ENCODE measurements around the gene ZNF768. TPM values are rescaled to one million over a fixed set of nuclear protein-coding genes. Genes with fewer than 3 reads are reported as not detected.
"Not testable (repeated sequence)": the region's sequence is repeated elsewhere in the genome, so short reads cannot be mapped to it uniquely, and the experiment has no call there.

Gene ZNF768
- total and polyA plus RNA-seq, 4 donors: 11.2 to 55.7 (median 45.8) TPM

DNA sequence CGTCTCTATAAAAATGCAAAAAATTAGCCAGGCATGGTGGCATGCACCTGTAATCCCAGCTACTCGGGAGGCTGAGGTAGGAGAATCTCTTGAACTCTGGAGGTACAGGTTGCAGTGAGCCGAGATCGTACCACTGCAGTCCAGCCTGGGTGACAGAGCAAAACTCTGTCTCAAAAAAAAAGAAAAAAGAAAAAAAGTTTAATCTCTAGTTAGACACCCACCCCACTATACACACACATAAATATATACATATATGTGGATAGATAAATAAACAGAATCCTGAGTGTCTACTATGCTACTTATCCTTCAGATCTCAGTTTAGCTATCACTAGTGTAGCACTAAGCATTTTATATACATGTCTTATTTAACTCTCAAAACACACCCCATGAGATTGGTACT lies 35.1 kb downstream of the ZNF768 start:
- H3K27me3 ChIP-seq (ENCODE audit: control insufficient read depth, insufficient read depth, low read length): no peaks in the 10 kb centered on the region
- H3K27ac ChIP-seq (ENCODE audit: low read depth, low read length): no peak overlapping the region
- no peak for DNase-seq (ENCODE audit: low read depth in 4 of 6, low spot score in 6 of 6)
- H3K9me3 ChIP-seq (ENCODE audit: control insufficient read depth, insufficient read depth, low read length): no peaks in the 10 kb centered on the region
- WGBS (ENCODE audit: insufficient coverage): 100% methylated on average over 1 of the region's 4 CpGs
- H3K4me1 ChIP-seq (ENCODE audit: control insufficient read depth, insufficient read depth, low read length): peaks cover 3% of the 10 kb centered on the region
- H3K4me3 ChIP-seq (ENCODE audit: low read depth, low read length): no peak overlapping the region
- H3K36me3 ChIP-seq (ENCODE audit: control insufficient read depth, insufficient read depth, low read length): no peaks in the 10 kb centered on the region

DNA sequence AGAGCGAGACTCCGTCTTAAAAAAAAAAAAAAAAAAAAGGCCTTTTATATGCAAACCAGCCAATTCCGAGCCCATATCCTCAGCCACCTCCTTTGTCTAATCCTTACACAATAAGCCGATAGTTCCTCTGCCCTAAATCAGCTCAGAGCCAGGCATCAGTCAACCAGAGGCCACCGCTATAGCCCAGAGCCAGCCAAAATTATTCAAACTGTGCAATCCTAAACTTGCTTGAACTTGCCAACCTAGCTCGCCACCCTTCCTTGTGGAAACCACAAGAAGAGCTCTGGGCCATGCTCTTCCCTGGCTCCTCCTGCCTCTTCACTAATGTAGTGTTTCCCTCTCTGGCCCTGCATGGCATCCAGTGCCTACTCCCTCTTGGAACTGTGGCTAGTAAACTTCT lies 36.2 kb downstream of the ZNF768 start:
- Histone ChIP-seq H3K4me3 (ENCODE audit: low read depth, low read length) (no peak overlapping the region), H3K27ac (ENCODE audit: low read depth, low read length) (no peak overlapping the region), H3K9me3 (ENCODE audit: control insufficient read depth, insufficient read depth, low read length) (no peaks in the 10 kb centered on the region), H3K27me3 (ENCODE audit: control insufficient read depth, insufficient read depth, low read length) (no peaks in the 10 kb centered on the region), H3K36me3 (ENCODE audit: control insufficient read depth, insufficient read depth, low read length) (no peaks in the 10 kb centered on the region), H3K4me1 (ENCODE audit: control insufficient read depth, insufficient read depth, low read length) (peaks cover 3% of the 10 kb centered on the region)
- no peak for DNase-seq (ENCODE audit: low read depth in 4 of 6, low spot score in 6 of 6)
- whole genome bisulfite sequencing (ENCODE audit: insufficient coverage): 33% methylated on average over 4 of the region's 6 CpGs

DNA sequence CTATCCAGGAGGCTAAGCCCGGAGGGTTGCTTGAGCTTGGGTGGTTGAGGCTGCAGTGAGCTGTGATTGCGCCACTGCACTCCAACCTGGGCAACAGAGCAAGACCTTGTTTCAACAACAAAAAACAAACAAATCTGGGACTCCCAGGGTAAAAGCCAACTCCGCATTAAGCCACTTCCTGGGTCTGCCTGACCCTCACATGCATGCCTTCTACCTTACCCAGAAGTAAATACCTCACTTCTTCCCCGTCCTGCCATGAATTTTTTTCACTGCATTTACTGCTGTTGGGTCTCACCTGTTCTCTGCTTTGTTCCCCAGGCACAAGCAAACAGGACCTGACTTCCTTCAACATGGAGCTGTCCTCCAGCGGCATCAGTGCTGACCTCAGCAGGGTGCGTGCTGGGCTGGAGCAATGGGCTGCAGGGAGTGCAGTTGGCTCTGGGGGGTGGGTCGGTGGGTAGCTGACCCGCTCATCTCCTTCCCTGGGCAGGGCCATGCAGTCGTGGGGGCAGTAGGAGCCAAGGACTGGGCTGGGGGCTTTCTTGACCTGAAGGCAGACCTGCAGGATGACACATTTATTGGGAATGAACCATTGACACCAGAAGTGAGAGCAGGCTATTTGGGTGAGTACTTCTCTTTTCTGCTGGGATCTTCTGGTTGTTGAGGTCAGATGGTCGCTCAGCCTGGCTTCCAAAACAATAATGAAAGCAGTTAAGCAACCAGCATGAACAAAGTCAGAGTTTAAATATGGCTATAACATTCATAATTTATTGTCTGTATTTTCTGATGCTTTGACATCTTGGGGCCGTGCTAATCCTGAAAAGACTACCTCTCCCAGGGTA lies 37.4 kb downstream of the ZNF768 start:
- Histone ChIP-seq H3K4me1 (ENCODE audit: control insufficient read depth, insufficient read depth, low read length) (peaks cover 3% of the 10 kb centered on the region), H3K27ac (ENCODE audit: low read depth, low read length) (no peak overlapping the region), H3K4me3 (ENCODE audit: low read depth, low read length) (no peak overlapping the region), H3K36me3 (ENCODE audit: control insufficient read depth, insufficient read depth, low read length) (no peaks in the 10 kb centered on the region), H3K9me3 (ENCODE audit: control insufficient read depth, insufficient read depth, low read length) (no peaks in the 10 kb centered on the region), H3K27me3 (ENCODE audit: control insufficient read depth, insufficient read depth, low read length) (no peaks in the 10 kb centered on the region)
- WGBS (ENCODE audit: insufficient coverage): 46% methylated on average over 7 of the region's 11 CpGs
- DNase-seq (ENCODE audit: low read depth in 4 of 6, low spot score in 6 of 6): no peak

DNA sequence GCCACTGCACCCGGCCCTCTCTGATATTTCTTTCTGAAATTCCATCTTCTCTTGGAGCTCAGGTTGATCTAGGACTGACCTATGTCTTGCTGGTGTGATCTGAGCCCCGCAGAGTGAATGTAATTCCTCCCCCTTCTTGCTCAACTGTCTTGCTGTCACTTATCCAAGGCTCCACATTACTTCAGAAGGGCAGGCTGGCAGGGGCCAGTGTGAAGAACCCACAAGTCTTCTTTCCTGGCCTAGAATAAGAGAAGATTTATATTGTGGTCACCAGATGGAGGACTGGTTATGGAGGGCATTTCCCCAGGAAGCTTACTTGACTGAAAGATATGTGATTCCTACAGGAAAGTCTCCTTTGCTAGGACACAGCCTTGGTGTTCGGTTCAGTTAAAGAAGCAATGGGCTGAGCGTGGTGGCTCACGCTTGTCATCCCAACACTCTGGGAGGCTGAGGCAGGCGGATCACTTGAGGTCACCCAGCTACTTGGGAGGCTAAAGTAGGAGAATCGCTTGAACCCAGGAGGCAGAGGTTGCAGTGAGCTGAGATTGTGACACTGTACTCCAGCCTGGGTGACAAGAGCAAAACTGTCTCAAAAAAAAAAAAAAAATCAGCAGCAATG lies 40.4 kb downstream of the ZNF768 start:
- 92% methylated on average over 7 of the region's 7 CpGs for WGBS (ENCODE audit: insufficient coverage)
- H3K4me3 ChIP-seq (ENCODE audit: low read depth, low read length): no peak overlapping the region
- H3K4me1 ChIP-seq (ENCODE audit: control insufficient read depth, insufficient read depth, low read length): peaks cover 3% of the 10 kb centered on the region
- H3K36me3 ChIP-seq (ENCODE audit: control insufficient read depth, insufficient read depth, low read length): no peaks in the 10 kb centered on the region
- H3K27me3 ChIP-seq (ENCODE audit: control insufficient read depth, insufficient read depth, low read length): no peaks in the 10 kb centered on the region
- H3K9me3 ChIP-seq (ENCODE audit: control insufficient read depth, insufficient read depth, low read length): no peaks in the 10 kb centered on the region
- H3K27ac ChIP-seq (ENCODE audit: low read depth, low read length): no peak overlapping the region
- DNase-seq (ENCODE audit: low read depth in 4 of 6, low spot score in 6 of 6): no peak

DNA sequence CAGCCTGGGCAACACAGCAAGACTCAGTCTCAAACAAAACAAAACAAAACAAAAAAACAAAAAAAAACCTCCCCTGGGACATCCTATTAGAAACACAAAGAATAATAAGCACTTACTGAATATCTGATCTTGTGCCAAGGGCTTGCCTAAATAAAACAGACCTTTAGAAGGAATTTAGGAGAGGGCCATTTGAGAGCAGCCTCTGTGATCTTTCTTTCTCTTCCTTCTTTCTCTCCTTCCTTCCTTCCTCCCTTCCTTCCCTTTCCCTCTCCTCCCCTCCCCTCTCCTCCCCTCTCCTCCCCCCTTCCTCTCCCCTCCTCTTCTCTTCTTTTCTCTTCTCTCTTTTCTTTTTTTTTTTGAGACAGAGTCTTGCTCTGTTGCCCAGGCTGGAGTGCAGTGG lies 41.5 kb downstream of the ZNF768 start:
- no peaks in the 10 kb centered on the region for H3K9me3 ChIP-seq (ENCODE audit: control insufficient read depth, insufficient read depth, low read length)
- no peaks in the 10 kb centered on the region for H3K27me3 ChIP-seq (ENCODE audit: control insufficient read depth, insufficient read depth, low read length)
- no peak overlapping the region for H3K4me3 ChIP-seq (ENCODE audit: low read depth, low read length)
- no peaks in the 10 kb centered on the region for H3K36me3 ChIP-seq (ENCODE audit: control insufficient read depth, insufficient read depth, low read length)
- no peak for DNase-seq (ENCODE audit: low read depth in 4 of 6, low spot score in 6 of 6)
- no peaks in the 10 kb centered on the region for H3K4me1 ChIP-seq (ENCODE audit: control insufficient read depth, insufficient read depth, low read length)
- no peak overlapping the region for H3K27ac ChIP-seq (ENCODE audit: low read depth, low read length)

DNA sequence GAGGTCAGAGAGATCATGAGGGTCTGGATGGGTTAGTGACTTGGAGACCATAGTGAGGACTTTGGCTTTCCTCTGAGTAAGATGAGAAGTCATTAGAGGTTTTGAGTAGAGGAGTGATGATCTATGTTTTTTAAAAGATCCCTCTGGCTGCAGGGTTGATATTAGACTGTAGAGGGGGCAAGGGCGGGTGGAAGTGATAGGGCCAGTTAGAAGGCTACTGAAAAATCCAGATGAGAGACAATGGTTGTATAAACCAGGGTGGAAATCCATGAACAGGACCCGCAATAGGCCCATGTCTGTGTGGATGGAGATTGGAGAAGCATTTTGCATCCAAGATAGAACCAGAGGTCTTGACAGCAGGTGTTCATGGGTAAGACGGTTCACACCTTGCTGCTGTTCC lies 44.0 kb downstream of the ZNF768 start:
- no peaks in the 10 kb centered on the region for H3K4me1 ChIP-seq (ENCODE audit: control insufficient read depth, insufficient read depth, low read length)
- H3K4me3 ChIP-seq (ENCODE audit: low read depth, low read length): no peak overlapping the region
- no peak for DNase-seq (ENCODE audit: low read depth in 4 of 6, low spot score in 6 of 6)
- H3K27me3 ChIP-seq (ENCODE audit: control insufficient read depth, insufficient read depth, low read length): no peaks in the 10 kb centered on the region
- H3K27ac ChIP-seq (ENCODE audit: low read depth, low read length): no peak overlapping the region
- no peaks in the 10 kb centered on the region for H3K36me3 ChIP-seq (ENCODE audit: control insufficient read depth, insufficient read depth, low read length)
- H3K9me3 ChIP-seq (ENCODE audit: control insufficient read depth, insufficient read depth, low read length): no peaks in the 10 kb centered on the region
- 92% methylated on average over 3 of the region's 3 CpGs for WGBS (ENCODE audit: insufficient coverage)

DNA sequence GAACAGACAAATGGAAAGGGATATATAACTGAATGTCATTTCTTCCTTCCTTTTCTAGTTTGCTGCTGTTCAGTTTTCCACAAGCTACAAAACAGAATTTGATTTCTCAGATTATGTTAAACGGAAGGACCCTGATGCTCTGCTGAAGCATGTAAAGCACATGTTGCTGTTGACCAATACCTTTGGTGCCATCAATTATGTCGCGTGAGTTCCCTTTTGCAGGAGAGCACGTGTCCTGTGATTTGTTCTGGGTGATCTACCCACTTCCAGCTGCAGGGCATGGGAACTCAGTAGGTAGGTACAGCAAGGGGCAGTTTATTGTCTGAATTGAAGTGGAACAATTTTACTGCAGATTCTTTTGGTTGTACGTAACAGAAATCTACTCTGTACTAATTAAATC lies 45.0 kb downstream of the ZNF768 start:
- WGBS (ENCODE audit: insufficient coverage): 69% methylated on average over 4 of the region's 5 CpGs

DNA sequence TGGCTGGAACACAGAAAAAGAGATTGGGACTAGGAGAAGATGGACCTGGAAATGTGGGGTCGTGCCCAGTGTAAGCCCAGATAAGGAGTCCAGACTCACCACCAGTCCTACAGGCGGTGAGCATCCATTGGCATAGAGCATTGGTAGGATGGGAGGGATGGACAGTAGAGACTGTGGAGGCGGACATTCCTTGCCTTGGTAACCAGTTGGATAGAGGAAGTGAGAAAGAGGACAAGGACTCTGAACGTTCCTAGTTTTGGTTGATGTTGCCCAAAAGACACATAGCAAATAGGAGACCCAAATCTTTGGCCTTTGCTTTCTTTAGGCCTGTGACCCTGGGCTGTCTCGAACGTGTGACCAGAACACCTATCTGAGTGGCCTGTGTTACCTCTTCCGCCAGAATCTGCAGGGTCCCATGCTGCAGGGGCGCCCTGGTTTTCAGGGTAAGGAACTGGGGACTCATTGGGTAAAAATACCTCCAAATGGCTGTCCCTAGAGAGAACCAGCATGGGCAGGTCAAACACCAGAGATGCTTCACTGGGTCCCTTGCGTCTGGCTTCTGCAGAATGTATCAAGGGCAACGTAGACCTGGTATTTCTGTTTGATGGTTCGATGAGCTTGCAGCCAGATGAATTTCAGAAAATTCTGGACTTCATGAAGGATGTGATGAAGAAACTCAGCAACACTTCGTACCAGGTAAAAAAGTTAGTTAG lies 47.4 kb downstream of the ZNF768 start:
- Histone ChIP-seq H3K9me3 (ENCODE audit: control insufficient read depth, insufficient read depth, low read length) (no peaks in the 10 kb centered on the region), H3K4me3 (ENCODE audit: low read depth, low read length) (no peak overlapping the region), H3K27me3 (ENCODE audit: control insufficient read depth, insufficient read depth, low read length) (peaks cover 12% of the 10 kb centered on the region), H3K36me3 (ENCODE audit: control insufficient read depth, insufficient read depth, low read length) (no peaks in the 10 kb centered on the region), H3K4me1 (ENCODE audit: control insufficient read depth, insufficient read depth, low read length) (no peaks in the 10 kb centered on the region), H3K27ac (ENCODE audit: low read depth, low read length) (no peak overlapping the region)
- DNase-seq (ENCODE audit: low read depth in 4 of 6, low spot score in 6 of 6): no peak
- WGBS (ENCODE audit: insufficient coverage): 87% methylated on average over 8 of the region's 12 CpGs

More for the DNA sequence above, 45.0 kb downstream of the ZNF768 start:
- no peaks in the 10 kb centered on the region for H3K27me3 ChIP-seq (ENCODE audit: control insufficient read depth, insufficient read depth, low read length)
- no peak overlapping the region for H3K4me3 ChIP-seq (ENCODE audit: low read depth, low read length)
- H3K36me3 ChIP-seq (ENCODE audit: control insufficient read depth, insufficient read depth, low read length): no peaks in the 10 kb centered on the region
- H3K27ac ChIP-seq (ENCODE audit: low read depth, low read length): no peak overlapping the region
- no peaks in the 10 kb centered on the region for H3K9me3 ChIP-seq (ENCODE audit: control insufficient read depth, insufficient read depth, low read length)
- no peak for DNase-seq (ENCODE audit: low read depth in 4 of 6, low spot score in 6 of 6)
- H3K4me1 ChIP-seq (ENCODE audit: control insufficient read depth, insufficient read depth, low read length): no peaks in the 10 kb centered on the region

DNA sequence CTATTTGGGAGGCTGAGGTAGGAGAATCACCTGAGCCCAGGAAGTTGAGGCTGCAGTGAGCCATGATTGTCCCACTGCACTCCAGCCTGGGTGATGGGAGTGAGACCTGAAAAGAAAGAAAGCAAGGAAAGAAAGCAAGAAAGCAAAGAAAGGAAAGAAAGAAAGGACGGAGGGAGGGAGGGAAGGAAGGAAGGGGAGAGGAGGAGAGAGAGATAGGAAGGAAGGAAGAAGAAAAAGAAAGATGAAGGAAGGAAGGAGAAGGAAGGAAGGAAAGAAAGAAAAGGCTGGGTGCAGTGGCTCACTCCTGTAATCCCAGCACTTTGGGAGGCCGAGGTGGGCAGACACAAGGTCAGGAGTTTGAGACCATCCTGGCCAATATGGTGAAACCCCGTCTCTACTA lies 48.6 kb downstream of the ZNF768 start:
- not testable (repeated sequence) for H3K4me1 ChIP-seq (ENCODE audit: control insufficient read depth, insufficient read depth, low read length); H3K4me3 ChIP-seq (ENCODE audit: low read depth, low read length); H3K27ac ChIP-seq (ENCODE audit: low read depth, low read length); DNase-seq (ENCODE audit: low read depth in 4 of 6, low spot score in 6 of 6); H3K36me3 ChIP-seq (ENCODE audit: control insufficient read depth, insufficient read depth, low read length); H3K9me3 ChIP-seq (ENCODE audit: control insufficient read depth, insufficient read depth, low read length)
- WGBS (ENCODE audit: insufficient coverage): 95% methylated on average over 3 of the region's 3 CpGs
- H3K27me3 ChIP-seq (ENCODE audit: control insufficient read depth, insufficient read depth, low read length): peaks cover 20% of the 10 kb centered on the region
